ENCODE results near the gene SIAH3. TPM values are rescaled to one million over a fixed set of nuclear protein-coding genes. Genes with fewer than 3 reads are reported as not detected.

Gene SIAH3
- total and polyA plus RNA-seq, 2 experiments from 2014 or later: 0.13 to 0.17 TPM

- Histone ChIP-seq H3K27ac (ENCODE audit: low read depth) (no peak overlapping the region), H2AFZ (no peak overlapping the region), H3K9me2 (ENCODE audit: insufficient read depth) (0 out of 2 replicates have a peak, but pooled peaks cover 3% of the 10 kb centered on the region), H3K36me3 (ENCODE audit: insufficient read depth) (no peaks in the 10 kb centered on the region), H3K79me2 (replicated peaks; ENCODE audit: insufficient read depth) (no peaks in the 10 kb centered on the region), H3K4me2 (no peak overlapping the region), H3K27me3 (ENCODE audit: insufficient read depth) (no peaks in the 10 kb centered on the region), H3F3A (replicated peaks; ENCODE audit: low read depth) (0 out of 2 replicates have a peak, but pooled peaks cover 5% of the 10 kb centered on the region), H4K20me1 (replicated peaks; ENCODE audit: insufficient read depth) (no peaks in the 10 kb centered on the region), H3K4me3 (no peak overlapping the region), H3K4me1 (ENCODE audit: insufficient read depth) (peaks cover 51% of the 10 kb centered on the region)
- no peak for ATAC-seq
- Mint-ChIP-seq H3K36me3 (ENCODE audit: low read depth) (peaks cover 10% of the 10 kb centered on the region; the same call in 1 of the 3 replicates), H3K4me3 (no peak overlapping the region), H3K27me3 (ENCODE audit: insufficient read depth, low read depth, poor library complexity) (peaks cover 17% of the 10 kb centered on the region), H3K4me1 (peaks cover 63% of the 10 kb centered on the region), H3K9me3 (peaks cover 11% of the 10 kb centered on the region), H3K27ac (peak overlapping the region; percentile 50; the same call in 1 of the 2 replicates)
- no peak for DNase-seq (ENCODE audit: low spot score)
- TF ChIP-seq JUNB (IDR thresholded peaks at IDR 0.05; ENCODE audit: unreplicated experiment) (no peak), NANOG (IDR thresholded peaks at IDR 0.05; ENCODE audit: borderline replicate concordance) (no peak)
Measured at GRCh38 chr13:45770886-45771285, 80.7 kb downstream of the SIAH3 start.

- Histone ChIP-seq H3K4me2 (peak overlapping the region; percentile 58), H3K27ac (ENCODE audit: low read depth) (peak overlapping the region; percentile 34; the same call in 1 of the 2 replicates), H3F3A (replicated peaks; ENCODE audit: low read depth) (0 out of 2 replicates have a peak, but pooled peaks cover 5% of the 10 kb centered on the region), H3K4me1 (ENCODE audit: insufficient read depth) (peaks cover 44% of the 10 kb centered on the region), H3K79me2 (replicated peaks; ENCODE audit: insufficient read depth) (no peaks in the 10 kb centered on the region), H3K9me2 (ENCODE audit: insufficient read depth) (no peaks in the 10 kb centered on the region), H3K4me3 (peak overlapping the region; percentile 19; the same call in 1 of the 2 replicates), H3K27me3 (ENCODE audit: insufficient read depth) (no peaks in the 10 kb centered on the region), H2AFZ (peak overlapping the region; percentile 28; the same call in 1 of the 2 replicates), H3K36me3 (ENCODE audit: insufficient read depth) (no peaks in the 10 kb centered on the region), H4K20me1 (replicated peaks; ENCODE audit: insufficient read depth) (no peaks in the 10 kb centered on the region)
- Mint-ChIP-seq H3K27ac (peak overlapping the region; percentile 76), H3K4me1 (peaks cover 45% of the 10 kb centered on the region), H3K9me3 (peaks cover 11% of the 10 kb centered on the region), H3K4me3 (peak overlapping the region; percentile 37; the same call in 2 of the 3 replicates), H3K36me3 (ENCODE audit: low read depth) (peaks cover 10% of the 10 kb centered on the region; the same call in 1 of the 3 replicates), H3K27me3 (ENCODE audit: insufficient read depth, low read depth, poor library complexity) (peaks cover 17% of the 10 kb centered on the region)
- TF ChIP-seq STAT1 (IDR thresholded peaks at IDR 0.05; ENCODE audit: unreplicated experiment) (no peak), REST (IDR thresholded peaks at IDR 0.05; ENCODE audit: unreplicated experiment) (no peak), NANOG (IDR thresholded peaks at IDR 0.05; ENCODE audit: borderline replicate concordance) (peak; percentile 88)
- DNase-seq (ENCODE audit: low spot score): peak; percentile 39
- ATAC-seq: peak; percentile 55
Measured at GRCh38 chr13:45768656-45769479, 82.7 kb downstream of the SIAH3 start.

- no peaks in the 10 kb centered on the region; the same call in 1 of the 3 replicates for H3K9me3 Mint-ChIP-seq
- TF ChIP-seq STAT1 (IDR thresholded peaks at IDR 0.05; ENCODE audit: unreplicated experiment): no peak
- no peak for TF ChIP-seq EZH2phosphoT487 (IDR thresholded peaks at IDR 0.05; ENCODE audit: unreplicated experiment)
- TF ChIP-seq CREB1 (CRISPR knock-in tag; IDR thresholded peaks at IDR 0.05; ENCODE audit: low read depth): no peak
- no peak for TF ChIP-seq POLR2AphosphoS5 (IDR thresholded peaks at IDR 0.05; ENCODE audit: low read depth)
- no peak for TF ChIP-seq EZH2 (IDR thresholded peaks at IDR 0.05; ENCODE audit: low read depth, unreplicated experiment)
- TF ChIP-seq REST (IDR thresholded peaks at IDR 0.05; ENCODE audit: unreplicated experiment): no peak
- TF ChIP-seq NANOG (IDR thresholded peaks at IDR 0.05; ENCODE audit: borderline replicate concordance): no peak
Measured at GRCh38 chr13:45765464-45765863, 86.1 kb downstream of the SIAH3 start.

More at GRCh38 chr13:45765464-45765863, 86.1 kb downstream of the SIAH3 start:
- DNase-seq (ENCODE audit: low spot score): no peak
- Histone ChIP-seq H2AFZ (no peak overlapping the region), H3K4me1 (ENCODE audit: insufficient read depth) (peaks cover 29% of the 10 kb centered on the region), H3K79me2 (replicated peaks; ENCODE audit: insufficient read depth) (no peaks in the 10 kb centered on the region), H4K20me1 (replicated peaks; ENCODE audit: insufficient read depth) (no peaks in the 10 kb centered on the region), H3K27me3 (ENCODE audit: insufficient read depth) (no peaks in the 10 kb centered on the region), H3F3A (replicated peaks; ENCODE audit: low read depth) (0 out of 2 replicates have a peak, but pooled peaks cover 2% of the 10 kb centered on the region), H3K36me3 (ENCODE audit: insufficient read depth) (no peaks in the 10 kb centered on the region), H3K9me2 (ENCODE audit: insufficient read depth) (no peaks in the 10 kb centered on the region), H3K4me2 (no peak overlapping the region), H3K27ac (ENCODE audit: low read depth) (no peak overlapping the region), H3K4me3 (no peak overlapping the region)
- ATAC-seq: no peak
- Mint-ChIP-seq H3K27ac (no peak overlapping the region), H3K4me1 (peaks cover 26% of the 10 kb centered on the region), H3K27me3 (ENCODE audit: insufficient read depth, low read depth, poor library complexity) (peaks cover 12% of the 10 kb centered on the region), H3K36me3 (ENCODE audit: low read depth) (no peaks in the 10 kb centered on the region; the same call in 2 of the 3 replicates), H3K4me3 (no peak overlapping the region)

Measured in GM23338 (cell line).